ENCODE results near the gene C16orf82.

C16orf82 gene

GRCh38 chr16:27107185-27107592 lies 40.5 kb downstream of the C16orf82 start:
- peaks cover 12% of the 10 kb centered on the region for H3K4me1 ChIP-seq (ENCODE audit: insufficient read depth, insufficient read length)

GRCh38 chr16:27108051-27108770 lies 41.5 kb downstream of the C16orf82 start:
- Histone ChIP-seq H3K9me3 (ENCODE audit: insufficient read depth, low read length) (peaks cover 3% of the 10 kb centered on the region; the same call in 1 of the 2 replicates), H3K4me1 (ENCODE audit: insufficient read depth, insufficient read length) (peaks cover 8% of the 10 kb centered on the region), H3K27me3 (ENCODE audit: insufficient read depth, insufficient read length) (peaks cover 5% of the 10 kb centered on the region)

More at GRCh38 chr16:27107185-27107592, 40.5 kb downstream of the C16orf82 start:
- Histone ChIP-seq H3K9me3 (ENCODE audit: insufficient read depth, low read length) (peaks cover 3% of the 10 kb centered on the region; the same call in 1 of the 2 replicates), H3K27me3 (ENCODE audit: insufficient read depth, insufficient read length) (peaks cover 5% of the 10 kb centered on the region), H3K9ac (ENCODE audit: insufficient read length, low read depth) (no peak overlapping the region), H3K4me3 (ENCODE audit: insufficient read length, low read depth) (no peak overlapping the region), H3K36me3 (ENCODE audit: insufficient read depth, insufficient read length, low read length) (no peaks in the 10 kb centered on the region)
- DNase-seq (ENCODE audit: low read depth, low spot score), result no peak
- TF ChIP-seq ZNF274 (IDR thresholded peaks at IDR 0.05; ENCODE audit: low read depth, low read length) (no peak), YY1 (IDR thresholded peaks at IDR 0.05; ENCODE audit: insufficient read depth, insufficient read length) (no peak), SUZ12 (IDR thresholded peaks at IDR 0.05; ENCODE audit: extremely low read depth, insufficient read depth, insufficient read length) (no peak)

GRCh38 chr16:27108826-27109665 lies 42.3 kb downstream of the C16orf82 start:
- H3K9me3 ChIP-seq (ENCODE audit: insufficient read depth, low read length), result no peaks in the 10 kb centered on the region
- peaks cover 5% of the 10 kb centered on the region for H3K27me3 ChIP-seq (ENCODE audit: insufficient read depth, insufficient read length)
- peaks cover 8% of the 10 kb centered on the region for H3K4me1 ChIP-seq (ENCODE audit: insufficient read depth, insufficient read length)
- TF ChIP-seq SUZ12 (IDR thresholded peaks at IDR 0.05; ENCODE audit: extremely low read depth, insufficient read depth, insufficient read length) (no peak), ZNF274 (IDR thresholded peaks at IDR 0.05; ENCODE audit: low read depth, low read length) (no peak), YY1 (IDR thresholded peaks at IDR 0.05; ENCODE audit: insufficient read depth, insufficient read length) (no peak)
- H3K4me3 ChIP-seq (ENCODE audit: insufficient read length, low read depth), result peak overlapping the region; percentile 41
- H3K9ac ChIP-seq (ENCODE audit: insufficient read length, low read depth), result peak overlapping the region; percentile 75
- no peaks in the 10 kb centered on the region for H3K36me3 ChIP-seq (ENCODE audit: insufficient read depth, insufficient read length, low read length)
- DNase-seq (ENCODE audit: low read depth, low spot score), result no peak

More at GRCh38 chr16:27108051-27108770, 41.5 kb downstream of the C16orf82 start:
- no peak for TF ChIP-seq YY1 (IDR thresholded peaks at IDR 0.05; ENCODE audit: insufficient read depth, insufficient read length)
- TF ChIP-seq ZNF274 (IDR thresholded peaks at IDR 0.05; ENCODE audit: low read depth, low read length), result no peak
- TF ChIP-seq SUZ12 (IDR thresholded peaks at IDR 0.05; ENCODE audit: extremely low read depth, insufficient read depth, insufficient read length), result no peak
- no peak for DNase-seq (ENCODE audit: low read depth, low spot score)
- Histone ChIP-seq H3K9ac (ENCODE audit: insufficient read length, low read depth) (no peak overlapping the region), H3K36me3 (ENCODE audit: insufficient read depth, insufficient read length, low read length) (no peaks in the 10 kb centered on the region), H3K4me3 (ENCODE audit: insufficient read length, low read depth) (no peak overlapping the region)

- H3K4me1 ChIP-seq (ENCODE audit: insufficient read depth, insufficient read length), result peaks cover 8% of the 10 kb centered on the region
- DNase-seq (ENCODE audit: low read depth, low spot score), result peak; percentile 68
- no peaks in the 10 kb centered on the region for H3K9me3 ChIP-seq (ENCODE audit: insufficient read depth, low read length)
- no peaks in the 10 kb centered on the region for H3K36me3 ChIP-seq (ENCODE audit: insufficient read depth, insufficient read length, low read length)
- H3K4me3 ChIP-seq (ENCODE audit: insufficient read length, low read depth), result peak overlapping the region; percentile 49
- no peak for TF ChIP-seq SUZ12 (IDR thresholded peaks at IDR 0.05; ENCODE audit: extremely low read depth, insufficient read depth, insufficient read length)
- no peak for TF ChIP-seq YY1 (IDR thresholded peaks at IDR 0.05; ENCODE audit: insufficient read depth, insufficient read length)
- no peak for TF ChIP-seq ZNF274 (IDR thresholded peaks at IDR 0.05; ENCODE audit: low read depth, low read length)
- H3K9ac ChIP-seq (ENCODE audit: insufficient read length, low read depth), result peak overlapping the region; percentile 85
- peaks cover 5% of the 10 kb centered on the region for H3K27me3 ChIP-seq (ENCODE audit: insufficient read depth, insufficient read length)
Observed at GRCh38 chr16:27109666-27110523, 43.2 kb downstream of the C16orf82 start.

GRCh38 chr16:27110524-27110896 lies 43.8 kb downstream of the C16orf82 start:
- Histone ChIP-seq H3K27me3 (ENCODE audit: insufficient read depth, insufficient read length) (peaks cover 5% of the 10 kb centered on the region), H3K4me3 (ENCODE audit: insufficient read length, low read depth) (peak overlapping the region; percentile 49), H3K9ac (ENCODE audit: insufficient read length, low read depth) (peak overlapping the region; percentile 85), H3K36me3 (ENCODE audit: insufficient read depth, insufficient read length, low read length) (no peaks in the 10 kb centered on the region), H3K4me1 (ENCODE audit: insufficient read depth, insufficient read length) (peaks cover 8% of the 10 kb centered on the region), H3K9me3 (ENCODE audit: insufficient read depth, low read length) (no peaks in the 10 kb centered on the region)
- no peak for DNase-seq (ENCODE audit: low read depth, low spot score)
- no peak for TF ChIP-seq YY1 (IDR thresholded peaks at IDR 0.05; ENCODE audit: insufficient read depth, insufficient read length)
- TF ChIP-seq SUZ12 (IDR thresholded peaks at IDR 0.05; ENCODE audit: extremely low read depth, insufficient read depth, insufficient read length), result no peak
- no peak for TF ChIP-seq ZNF274 (IDR thresholded peaks at IDR 0.05; ENCODE audit: low read depth, low read length)

GRCh38 chr16:27111486-27111885 lies 44.8 kb downstream of the C16orf82 start:
- no peak for TF ChIP-seq ZNF274 (IDR thresholded peaks at IDR 0.05; ENCODE audit: low read depth, low read length)
- no peak for TF ChIP-seq YY1 (IDR thresholded peaks at IDR 0.05; ENCODE audit: insufficient read depth, insufficient read length)
- TF ChIP-seq SUZ12 (IDR thresholded peaks at IDR 0.05; ENCODE audit: extremely low read depth, insufficient read depth, insufficient read length), result no peak
- peaks cover 8% of the 10 kb centered on the region for H3K4me1 ChIP-seq (ENCODE audit: insufficient read depth, insufficient read length)
- DNase-seq (ENCODE audit: low read depth, low spot score), result no peak
- H3K9me3 ChIP-seq (ENCODE audit: insufficient read depth, low read length), result no peaks in the 10 kb centered on the region
- H3K36me3 ChIP-seq (ENCODE audit: insufficient read depth, insufficient read length, low read length), result no peaks in the 10 kb centered on the region
- H3K9ac ChIP-seq (ENCODE audit: insufficient read length, low read depth), result no peak overlapping the region
- peaks cover 5% of the 10 kb centered on the region for H3K27me3 ChIP-seq (ENCODE audit: insufficient read depth, insufficient read length)
- no peak overlapping the region for H3K4me3 ChIP-seq (ENCODE audit: insufficient read length, low read depth)
